Right atrium auricular region (tissue), 2 donors: ENCODE measurements around the gene TRIM64C. TPM values are rescaled to one million over a fixed set of nuclear protein-coding genes. Genes with fewer than 3 reads are reported as not detected.
"Not testable (repeated sequence)": the region's sequence is repeated elsewhere in the genome, so short reads cannot be mapped to it uniquely, and the experiment has no call there.

ENCODE experiments used
- DNase-seq: peaks from one replicate; pipeline ENCODE4 v3.0.0-alpha.2; 2019; ENCODE audit warnings: low spot score
- H3K27ac ChIP-seq, 2 donors: fragments of 200-600 bp; sonication (generic); 1 replicate in 1 of 2; 2 replicates in 1 of 2; pipeline ENCODE4 v1.5.1; 2016 to 2019
- H3K27me3 ChIP-seq, 2 donors: fragments of 200-600 bp; sonication (generic); one replicate each; pipeline versions ENCODE4 v1.5.1 to v1.6.0; 2017 to 2019
- H3K36me3 ChIP-seq: fragments of 200-600 bp; sonication (generic); one replicate; pipeline ENCODE4 v1.5.1; 2016
- H3K4me1 ChIP-seq, 2 donors: fragments of 200-600 bp; sonication (generic); one replicate each; pipeline versions ENCODE4 v1.5.1 to v1.6.0; 2017 to 2019
- H3K4me3 ChIP-seq, 2 donors: fragments of 200-600 bp; sonication (generic); 1 replicate in 1 of 2; 2 replicates in 1 of 2; pipeline ENCODE4 v1.5.1; 2017 to 2019; ENCODE audit warnings: mild to moderate bottlenecking in 1 of 2, moderate library complexity in 1 of 2
- H3K9me3 ChIP-seq, 2 donors: fragments of 200-600 bp; sonication (generic); one replicate each; pipeline ENCODE4 v1.5.1; 2019
- total RNA-seq, 2 donors: library from RNA; depleted of rRNA; stranded (reverse); fragments of >200 nt; gene quantifications; one replicate each; pipeline ENCODE4 v1.1.0, GENCODE V29; 2016

Gene TRIM64C, protein sequence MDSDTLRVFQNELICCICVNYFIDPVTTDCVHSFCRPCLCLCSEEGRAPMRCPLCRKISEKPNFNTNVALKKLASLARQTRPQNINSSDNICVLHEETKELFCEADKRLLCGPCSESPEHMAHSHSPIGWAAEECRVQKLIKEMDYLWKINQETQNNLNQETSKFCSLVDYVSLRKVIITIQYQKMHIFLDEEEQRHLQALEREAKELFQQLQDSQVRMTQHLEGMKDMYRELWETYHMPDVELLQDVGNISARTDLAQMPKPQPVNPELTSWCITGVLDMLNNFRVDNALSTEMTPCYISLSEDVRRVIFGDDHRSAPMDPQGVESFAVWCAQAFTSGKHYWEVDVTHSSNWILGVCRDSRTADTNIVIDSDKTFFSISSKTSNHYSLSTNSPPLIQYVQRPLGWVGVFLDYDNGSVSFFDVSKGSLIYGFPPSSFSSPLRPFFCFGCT
- not detected for total RNA-seq

DNA sequence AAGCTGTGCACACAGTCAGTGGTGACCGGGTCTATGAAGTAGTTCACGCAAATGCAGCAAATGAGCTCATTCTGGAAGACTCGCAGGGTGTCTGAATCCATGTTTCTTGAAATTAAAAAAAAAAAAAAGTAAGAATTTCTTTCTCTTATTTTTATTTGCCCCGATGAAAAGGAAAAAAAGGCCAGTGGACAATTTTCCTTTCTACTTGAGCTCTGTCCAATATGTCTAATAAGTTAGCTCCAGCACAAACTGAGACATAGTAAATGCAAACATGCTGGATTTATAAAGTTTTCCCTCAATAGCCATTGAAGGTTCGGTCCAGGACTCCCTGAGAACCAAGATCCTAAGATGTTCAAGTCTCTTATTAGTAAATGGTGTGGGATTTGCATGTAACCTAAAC, at the start of gene TRIM64C:
TRIM64C (minus strand) TSS at position 101 of the 400 bp plus-strand sequence; CDS start at position 101, 0 bp downstream.
- H3K27ac ChIP-seq, H3K27me3 ChIP-seq, DNase-seq, H3K9me3 ChIP-seq, H3K36me3 ChIP-seq, H3K4me3 ChIP-seq, H3K4me1 ChIP-seq: not testable (repeated sequence)

DNA sequence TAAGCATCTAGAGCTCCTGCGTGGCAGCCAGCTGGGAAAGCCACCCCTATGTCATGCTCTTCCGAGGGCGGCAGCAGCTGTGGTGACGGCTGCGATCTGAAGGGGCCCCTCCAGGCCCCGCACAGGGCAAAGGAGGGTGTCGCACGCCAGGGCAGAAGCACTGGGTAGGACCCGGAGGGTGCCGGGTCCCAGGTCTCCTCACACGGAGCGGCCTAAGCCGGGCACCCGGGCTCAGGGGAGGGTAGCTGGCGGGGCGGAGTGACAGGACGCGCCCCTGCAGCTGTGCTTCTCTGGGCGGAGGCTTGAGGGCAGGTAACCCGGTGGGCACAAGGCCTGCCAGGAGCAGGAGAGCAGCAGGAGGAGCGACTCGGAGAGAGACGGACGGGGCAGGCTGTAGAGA, 43.4 kb upstream of the TRIM64C start:
- H3K9me3 ChIP-seq, H3K4me3 ChIP-seq, H3K4me1 ChIP-seq, H3K27me3 ChIP-seq, H3K36me3 ChIP-seq, DNase-seq, H3K27ac ChIP-seq: not testable (repeated sequence)

DNA sequence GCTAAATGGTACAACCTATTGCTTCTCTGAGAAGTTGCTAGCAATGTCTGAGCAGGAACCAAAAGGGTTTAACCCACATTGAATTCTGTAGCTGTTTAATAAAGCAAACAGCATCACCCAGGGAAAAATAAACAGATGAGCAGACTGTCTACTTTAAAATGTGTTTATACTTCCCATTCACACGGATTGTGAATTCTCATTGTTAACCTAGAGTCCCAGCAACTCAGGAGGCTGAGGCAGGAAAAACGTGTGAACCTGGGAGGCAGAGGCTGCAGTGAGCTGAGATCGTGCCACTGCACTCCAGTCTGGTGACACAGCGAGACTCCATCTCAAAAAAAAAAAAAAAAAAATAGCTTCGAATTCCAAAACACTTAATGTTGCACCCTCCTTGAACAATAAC, 11.0 kb upstream of the TRIM64C start:
- not testable (repeated sequence) for H3K9me3 ChIP-seq, H3K4me3 ChIP-seq, H3K27ac ChIP-seq, H3K27me3 ChIP-seq, H3K4me1 ChIP-seq, DNase-seq, H3K36me3 ChIP-seq

DNA sequence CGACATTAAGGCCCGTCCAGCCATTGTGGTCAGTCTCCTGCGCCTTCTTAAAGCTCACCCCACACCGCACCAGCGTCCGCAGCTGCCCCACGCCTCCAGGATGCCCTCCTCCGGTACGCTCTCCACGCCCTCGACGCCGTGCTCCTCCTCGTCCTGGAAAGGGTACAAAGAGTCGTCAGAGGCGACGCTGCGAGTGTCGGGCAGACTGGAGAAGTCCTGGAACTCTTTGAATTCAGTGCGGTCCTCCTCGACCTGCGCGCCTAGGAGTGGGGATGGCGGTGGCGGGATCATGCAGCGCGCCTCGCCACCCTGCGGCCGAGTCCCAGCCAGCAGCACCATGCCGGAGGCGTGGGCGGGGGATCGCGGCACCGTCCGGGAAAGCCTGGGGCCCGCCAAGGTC, 9.1 kb downstream of the TRIM64C start:
- not testable (repeated sequence) for H3K36me3 ChIP-seq, H3K27me3 ChIP-seq, H3K4me3 ChIP-seq, H3K27ac ChIP-seq, H3K9me3 ChIP-seq, DNase-seq, H3K4me1 ChIP-seq

DNA sequence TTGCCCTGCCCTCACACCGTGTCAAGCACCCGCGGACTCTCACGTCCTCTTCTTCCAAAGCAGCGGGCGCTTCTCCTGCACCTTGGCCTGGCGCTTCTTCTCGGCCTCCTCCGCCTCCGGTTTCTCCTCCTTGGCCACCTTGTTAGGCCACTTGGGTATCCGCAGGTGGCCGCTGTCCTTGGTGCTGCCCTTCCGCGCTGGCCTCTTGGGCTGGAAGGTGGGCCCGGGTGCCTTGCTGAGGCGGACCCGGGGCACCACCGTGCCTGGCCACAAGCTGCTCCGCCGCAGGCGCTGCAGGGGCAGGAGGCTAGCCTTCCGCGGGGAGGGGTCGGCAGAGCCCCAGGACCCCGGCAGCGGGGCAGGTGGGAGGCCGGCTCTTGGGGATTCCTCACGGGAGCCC, 10.7 kb downstream of the TRIM64C start:
- not testable (repeated sequence) for DNase-seq, H3K36me3 ChIP-seq, H3K9me3 ChIP-seq, H3K4me3 ChIP-seq, H3K4me1 ChIP-seq, H3K27ac ChIP-seq, H3K27me3 ChIP-seq

DNA sequence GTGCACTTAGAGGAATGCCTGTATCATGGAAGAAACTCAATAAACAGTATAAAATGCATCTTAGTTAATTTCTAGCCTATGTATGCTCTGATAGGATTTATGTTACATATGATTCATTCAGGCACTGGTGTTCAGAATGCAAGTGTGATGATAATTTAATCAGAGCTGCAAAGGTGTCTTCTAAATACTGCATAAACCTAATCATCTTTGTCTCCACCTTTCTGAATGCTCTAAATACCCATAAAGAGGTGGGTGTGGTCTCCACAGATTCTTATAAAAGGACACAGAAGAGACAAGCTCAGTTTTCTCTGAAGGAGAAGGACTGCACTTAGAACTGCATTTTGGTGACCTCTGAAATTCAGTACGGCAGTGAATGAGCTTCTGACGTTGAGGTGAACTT, 30.4 kb downstream of the TRIM64C start, which contains the start of gene TRIM49B:
TRIM49B (plus strand) TSS at position 301 of the 400 bp plus-strand sequence. CDS start 2,777 bp downstream, outside the sequence.
- H3K27me3 ChIP-seq, H3K4me3 ChIP-seq, H3K36me3 ChIP-seq, DNase-seq, H3K27ac ChIP-seq, H3K9me3 ChIP-seq, H3K4me1 ChIP-seq: not testable (repeated sequence)

Other genes with a start within 250 kb of the TRIM64C start
- gene TRIM51G, start 75.2 kb downstream of the TRIM64C start, total RNA-seq, result not detected
- not detected for gene TRIM49B, start 30.3 kb downstream of the TRIM64C start, total RNA-seq
- not detected for gene FOLH1, start 149.5 kb upstream of the TRIM64C start, total RNA-seq